ENCODE measurements around the gene SLAIN2. TPM values are rescaled to one million over a fixed set of nuclear protein-coding genes. Genes with fewer than 3 reads are reported as not detected.

The SLAIN2 gene
- total and polyA plus RNA-seq, 12 donors = 7.5 to 181 (median 46.6) TPM

DNA sequence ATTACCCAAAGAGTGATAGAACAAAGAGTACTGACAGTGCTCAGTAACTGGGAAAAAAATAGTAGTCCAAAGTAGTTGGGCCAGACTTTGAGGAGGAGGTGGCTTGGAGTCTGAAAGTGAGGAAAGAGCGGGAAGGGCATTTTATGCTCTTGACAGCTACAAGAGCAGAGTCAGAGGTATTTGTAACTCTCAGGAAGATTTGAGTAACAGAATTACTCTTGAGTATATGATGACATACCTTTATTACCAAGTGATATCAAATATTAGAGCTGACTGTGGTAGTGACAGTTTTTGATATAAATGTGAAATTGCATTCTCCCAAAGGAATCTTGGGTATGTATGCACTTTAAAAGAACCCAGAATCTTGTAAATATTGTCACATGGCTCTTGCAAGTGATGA, 2.2 kb downstream of the SLAIN2 start:
- no peak for DNase-seq
- 67 to 82% (median 77%) methylated on average over 1 of the region's 1 CpG for WGBS, 4 donors
- H3K27me3 ChIP-seq = no peaks in the 10 kb centered on the region
- no peak for TF ChIP-seq POLR2A (IDR thresholded peaks at IDR 0.05)
- TF ChIP-seq, protein P1, sequence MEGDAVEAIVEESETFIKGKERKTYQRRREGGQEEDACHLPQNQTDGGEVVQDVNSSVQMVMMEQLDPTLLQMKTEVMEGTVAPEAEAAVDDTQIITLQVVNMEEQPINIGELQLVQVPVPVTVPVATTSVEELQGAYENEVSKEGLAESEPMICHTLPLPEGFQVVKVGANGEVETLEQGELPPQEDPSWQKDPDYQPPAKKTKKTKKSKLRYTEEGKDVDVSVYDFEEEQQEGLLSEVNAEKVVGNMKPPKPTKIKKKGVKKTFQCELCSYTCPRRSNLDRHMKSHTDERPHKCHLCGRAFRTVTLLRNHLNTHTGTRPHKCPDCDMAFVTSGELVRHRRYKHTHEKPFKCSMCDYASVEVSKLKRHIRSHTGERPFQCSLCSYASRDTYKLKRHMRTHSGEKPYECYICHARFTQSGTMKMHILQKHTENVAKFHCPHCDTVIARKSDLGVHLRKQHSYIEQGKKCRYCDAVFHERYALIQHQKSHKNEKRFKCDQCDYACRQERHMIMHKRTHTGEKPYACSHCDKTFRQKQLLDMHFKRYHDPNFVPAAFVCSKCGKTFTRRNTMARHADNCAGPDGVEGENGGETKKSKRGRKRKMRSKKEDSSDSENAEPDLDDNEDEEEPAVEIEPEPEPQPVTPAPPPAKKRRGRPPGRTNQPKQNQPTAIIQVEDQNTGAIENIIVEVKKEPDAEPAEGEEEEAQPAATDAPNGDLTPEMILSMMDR (IDR thresholded peaks at IDR 0.05) = no peak
- H3K4me1 ChIP-seq (replicated peaks in 1 of 2) = peaks cover 12 to 40% of the 10 kb centered on the region in 2 donors
- intact Hi-C loops (cut with DNase I) = no loop called here
- no peaks in the 10 kb centered on the region for H3K36me3 ChIP-seq (replicated peaks in 1 of 2)
- peak overlapping the region in 1 of 4 donors; percentile 13 for H3K4me3 ChIP-seq
- H3K27ac ChIP-seq = no peak overlapping the region
- H3K9me3 ChIP-seq (replicated peaks in 1 of 3) = no peaks in the 10 kb centered on the region

- peaks cover 12 to 45% of the 10 kb centered on the region in 2 donors for H3K4me1 ChIP-seq (replicated peaks in 1 of 2)
- H3K27ac ChIP-seq = no peak overlapping the region
- H3K9me3 ChIP-seq (replicated peaks in 1 of 3) = no peaks in the 10 kb centered on the region
- H3K27me3 ChIP-seq = no peaks in the 10 kb centered on the region
- no peak for DNase-seq
- H3K36me3 ChIP-seq (replicated peaks in 1 of 2) = no peaks in the 10 kb centered on the region
- H3K4me3 ChIP-seq = no peak overlapping the region
- no peak for TF ChIP-seq POLR2A (IDR thresholded peaks at IDR 0.05)
- TF ChIP-seq, protein P1 (IDR thresholded peaks at IDR 0.05) = no peak
- intact Hi-C loops (cut with DNase I) = no loop called here
- 86 to 91% (median 87%) methylated on average over 3 of the region's 3 CpGs for WGBS, 4 donors
Measured at GRCh38 chr4:48345542-48345941, 4.2 kb downstream of the SLAIN2 start.

- H3K4me1 ChIP-seq (replicated peaks in 1 of 2) = peaks cover 12 to 45% of the 10 kb centered on the region in 2 donors
- intact Hi-C loops (cut with DNase I) = no loop called here
- no peaks in the 10 kb centered on the region for H3K36me3 ChIP-seq (replicated peaks in 1 of 2)
- no peak for TF ChIP-seq POLR2A (IDR thresholded peaks at IDR 0.05)
- TF ChIP-seq, protein P1 (IDR thresholded peaks at IDR 0.05) = no peak
- no peaks in the 10 kb centered on the region for H3K27me3 ChIP-seq
- H3K4me3 ChIP-seq = no peak overlapping the region
- H3K27ac ChIP-seq = no peak overlapping the region
- no peaks in the 10 kb centered on the region for H3K9me3 ChIP-seq (replicated peaks in 1 of 3)
- DNase-seq = no peak
Measured at GRCh38 chr4:48346594-48346993, 5.3 kb downstream of the SLAIN2 start.

DNA sequence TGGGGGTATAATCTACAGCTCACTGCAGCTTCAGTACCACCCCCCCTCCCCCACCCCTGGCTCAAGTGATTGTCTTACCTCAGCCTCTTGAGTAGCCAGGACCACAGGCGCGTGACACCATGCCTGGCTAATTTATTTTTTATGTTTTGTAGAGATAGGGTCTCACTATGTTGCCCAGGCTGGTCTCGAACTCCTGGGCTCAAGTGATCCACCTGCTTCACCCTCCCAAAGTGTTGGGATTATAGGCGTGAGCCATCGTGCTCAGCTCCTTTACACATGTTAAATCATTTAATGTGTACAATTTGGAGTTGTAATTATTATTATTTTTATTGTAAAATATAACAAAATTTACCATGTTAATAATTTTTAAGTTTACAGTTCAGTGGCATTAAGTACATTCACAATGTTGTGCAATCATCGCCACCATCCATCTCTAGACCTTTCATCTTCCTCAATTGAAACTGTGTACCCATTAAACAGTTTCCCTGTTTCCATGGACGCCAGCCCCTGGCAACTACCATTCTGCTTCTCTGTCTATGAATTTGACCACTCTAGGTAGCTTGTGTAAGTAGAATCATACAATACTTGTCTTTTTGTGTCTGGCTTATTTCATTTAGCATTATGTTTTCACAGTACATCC, 6.1 kb downstream of the SLAIN2 start:
- no peaks in the 10 kb centered on the region for H3K9me3 ChIP-seq (replicated peaks in 1 of 3)
- H3K4me3 ChIP-seq = no peak overlapping the region
- peaks cover 12 to 47% of the 10 kb centered on the region in 2 donors for H3K4me1 ChIP-seq (replicated peaks in 1 of 2)
- H3K27ac ChIP-seq = no peak overlapping the region
- TF ChIP-seq, protein P1 (IDR thresholded peaks at IDR 0.05) = no peak
- TF ChIP-seq POLR2A (IDR thresholded peaks at IDR 0.05) = no peak
- DNase-seq = no peak
- no peaks in the 10 kb centered on the region for H3K27me3 ChIP-seq
- intact Hi-C loops (cut with DNase I) = no loop called here
- WGBS, 4 donors = 95 to 98% (median 96%) methylated on average over 7 of the region's 7 CpGs
- H3K36me3 ChIP-seq (replicated peaks in 1 of 2) = no peaks in the 10 kb centered on the region
